KG1 (cell line): ENCODE data around the gene NOBOX.
"Not testable (repeated sequence)": the region's sequence is repeated elsewhere in the genome, so short reads cannot be mapped to it uniquely, and the experiment has no call there.

Experiments
- DNase-seq: peaks from one replicate; lab custom pipeline; 2025; lab: John Stamatoyannopoulos, UW

The NOBOX gene

GRCh38 chr7:144403649-144404061, at the start of gene NOBOX:
Gene NOBOX, minus strand, starts transcription at chr7:144403693.
- no peak for DNase-seq

GRCh38 chr7:144452064-144452463, 48.6 kb upstream of the NOBOX start:
- DNase-seq, result no peak

GRCh38 chr7:144445590-144445989, 42.1 kb upstream of the NOBOX start:
- no peak for DNase-seq

- DNase-seq, result no peak
Observed at GRCh38 chr7:144439717-144440205, 36.3 kb upstream of the NOBOX start.

GRCh38 chr7:144438759-144439158, 35.3 kb upstream of the NOBOX start:
- DNase-seq, result no peak

GRCh38 chr7:144437370-144438191, 34.1 kb upstream of the NOBOX start:
- DNase-seq, result peak; percentile 19

GRCh38 chr7:144436500-144436899, 33.0 kb upstream of the NOBOX start:
- no peak for DNase-seq

GRCh38 chr7:144428431-144428830, 24.9 kb upstream of the NOBOX start:
- no peak for DNase-seq

- DNase-seq, result not testable (repeated sequence)
Observed at GRCh38 chr7:144427539-144427938, 24.0 kb upstream of the NOBOX start.

GRCh38 chr7:144418931-144419330, 15.4 kb upstream of the NOBOX start:
- DNase-seq, result not testable (repeated sequence)

- no peak for DNase-seq
Observed at GRCh38 chr7:144416341-144416740, 12.8 kb upstream of the NOBOX start.

GRCh38 chr7:144415858-144416257, 12.4 kb upstream of the NOBOX start:
- DNase-seq, result no peak

- DNase-seq, result no peak
Observed at GRCh38 chr7:144414815-144415214, 11.3 kb upstream of the NOBOX start.

- no peak for DNase-seq
Observed at GRCh38 chr7:144410441-144410840, 6.9 kb upstream of the NOBOX start.

GRCh38 chr7:144408121-144408520, 4.6 kb upstream of the NOBOX start:
- DNase-seq, result no peak

GRCh38 chr7:144407266-144407931, 3.9 kb upstream of the NOBOX start:
- DNase-seq, result no peak

- DNase-seq, result no peak
Observed at GRCh38 chr7:144404946-144405345, 1.5 kb upstream of the NOBOX start.

- DNase-seq, result no peak
Observed at GRCh38 chr7:144403102-144403501, 391 bp downstream of the NOBOX start.

- DNase-seq, result no peak
Observed at GRCh38 chr7:144401490-144401889, 2.0 kb downstream of the NOBOX start.

GRCh38 chr7:144399946-144400345, 3.5 kb downstream of the NOBOX start:
- DNase-seq, result no peak

- no peak for DNase-seq
Observed at GRCh38 chr7:144398911-144399310, 4.6 kb downstream of the NOBOX start.

GRCh38 chr7:144398291-144398690, 5.2 kb downstream of the NOBOX start:
- no peak for DNase-seq

- no peak for DNase-seq
Observed at GRCh38 chr7:144397086-144397485, 6.4 kb downstream of the NOBOX start.
